GM21786 (cell line): ENCODE measurements around the gene WDR90.
"Not testable (repeated sequence)": the region's sequence is repeated elsewhere in the genome, so short reads cannot be mapped to it uniquely, and the experiment has no call there.

ENCODE experiments used
- ATAC-seq: cut with Tn5 transposase; IDR thresholded peaks from one replicate; pipeline ENCODE4 v1.9.1; 2021; ENCODE audit not compliant: unreplicated experiment

Gene WDR90

DNA sequence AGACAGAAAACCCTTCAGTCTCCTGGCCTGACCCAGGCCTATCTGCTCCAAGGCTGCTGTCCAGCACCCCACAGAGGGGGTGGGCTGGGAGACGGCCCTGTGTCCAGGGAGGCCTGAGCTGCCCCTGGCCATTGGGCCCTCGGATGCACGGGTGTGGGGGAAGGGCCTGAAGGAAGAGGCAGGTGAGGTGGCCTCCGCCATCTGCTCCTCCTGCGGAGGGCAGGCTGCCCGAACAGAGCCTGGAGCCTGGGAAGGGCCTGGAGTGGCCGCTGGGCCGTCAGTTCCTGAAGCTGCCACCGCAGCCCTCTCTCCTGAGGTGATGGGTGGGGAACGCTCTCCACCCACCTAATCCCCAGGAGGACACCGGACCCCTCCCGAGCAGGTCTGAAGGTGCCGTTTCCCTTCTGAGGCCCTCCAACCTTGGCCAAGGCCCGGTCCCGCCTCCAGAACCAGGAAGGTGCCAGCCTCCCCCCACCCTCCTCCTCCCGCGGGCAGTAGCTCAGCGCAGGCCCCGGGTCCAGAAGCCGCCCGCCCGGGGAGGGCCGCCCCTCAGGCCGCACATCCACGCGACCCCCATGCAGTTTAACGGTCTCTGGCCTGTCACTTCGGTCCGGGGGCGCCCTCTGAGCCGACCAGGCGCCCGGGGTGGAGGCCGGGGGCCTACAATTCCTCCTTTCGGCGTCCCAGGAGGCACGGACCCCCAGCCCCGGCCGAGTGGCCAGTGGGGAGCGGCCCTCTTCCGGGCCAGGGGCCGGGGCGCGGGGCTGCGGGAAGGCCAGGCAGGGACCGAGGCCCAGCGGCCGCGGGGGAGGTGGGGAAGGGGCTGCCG, 55.6 kb downstream of the WDR90 start:
- ATAC-seq: no peak

DNA sequence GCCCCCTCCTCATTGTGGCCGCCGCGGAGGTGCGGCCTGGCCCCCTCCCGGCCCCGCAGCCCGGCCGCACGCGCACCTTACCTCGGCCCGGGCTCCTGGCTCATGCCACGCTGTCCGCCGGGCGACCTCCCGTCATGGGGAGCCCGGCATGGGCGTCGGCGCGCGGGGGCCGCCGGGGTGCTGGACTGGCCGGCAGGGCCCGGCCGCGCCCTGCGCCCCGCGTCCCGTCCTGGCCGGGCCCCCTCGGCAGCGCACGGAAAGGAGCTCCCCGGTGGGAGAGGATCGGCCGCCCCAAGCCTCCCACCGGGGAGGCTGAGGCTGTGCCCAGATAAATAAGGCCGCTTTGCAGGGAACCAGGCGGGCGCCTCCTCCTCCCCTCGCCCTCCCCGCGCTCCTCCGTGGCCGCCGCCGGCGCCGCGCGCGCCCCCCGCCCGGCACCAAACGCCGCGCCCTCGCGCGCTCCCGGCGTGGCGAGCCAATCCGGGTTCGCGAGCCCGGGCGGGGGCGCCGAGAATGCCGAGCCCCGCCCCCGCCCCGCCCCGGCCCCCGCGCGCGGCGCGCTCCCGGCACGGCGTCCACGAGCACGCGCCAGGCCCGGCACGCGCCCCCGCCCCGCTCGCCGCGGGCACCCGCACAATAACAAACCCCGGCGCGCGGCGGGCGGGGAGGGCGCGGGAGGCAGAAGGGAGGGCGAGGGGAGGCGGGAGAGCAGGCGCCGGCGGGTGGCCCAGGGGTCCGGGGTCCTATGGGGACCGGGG, 56.4 kb downstream of the WDR90 start, which contains the start of gene FBXL16:
Gene FBXL16, minus strand, starts transcription at position 371 of the 758 bp plus-strand sequence. CDS start 8,396 bp downstream, outside the sequence.
- no peak for ATAC-seq

DNA sequence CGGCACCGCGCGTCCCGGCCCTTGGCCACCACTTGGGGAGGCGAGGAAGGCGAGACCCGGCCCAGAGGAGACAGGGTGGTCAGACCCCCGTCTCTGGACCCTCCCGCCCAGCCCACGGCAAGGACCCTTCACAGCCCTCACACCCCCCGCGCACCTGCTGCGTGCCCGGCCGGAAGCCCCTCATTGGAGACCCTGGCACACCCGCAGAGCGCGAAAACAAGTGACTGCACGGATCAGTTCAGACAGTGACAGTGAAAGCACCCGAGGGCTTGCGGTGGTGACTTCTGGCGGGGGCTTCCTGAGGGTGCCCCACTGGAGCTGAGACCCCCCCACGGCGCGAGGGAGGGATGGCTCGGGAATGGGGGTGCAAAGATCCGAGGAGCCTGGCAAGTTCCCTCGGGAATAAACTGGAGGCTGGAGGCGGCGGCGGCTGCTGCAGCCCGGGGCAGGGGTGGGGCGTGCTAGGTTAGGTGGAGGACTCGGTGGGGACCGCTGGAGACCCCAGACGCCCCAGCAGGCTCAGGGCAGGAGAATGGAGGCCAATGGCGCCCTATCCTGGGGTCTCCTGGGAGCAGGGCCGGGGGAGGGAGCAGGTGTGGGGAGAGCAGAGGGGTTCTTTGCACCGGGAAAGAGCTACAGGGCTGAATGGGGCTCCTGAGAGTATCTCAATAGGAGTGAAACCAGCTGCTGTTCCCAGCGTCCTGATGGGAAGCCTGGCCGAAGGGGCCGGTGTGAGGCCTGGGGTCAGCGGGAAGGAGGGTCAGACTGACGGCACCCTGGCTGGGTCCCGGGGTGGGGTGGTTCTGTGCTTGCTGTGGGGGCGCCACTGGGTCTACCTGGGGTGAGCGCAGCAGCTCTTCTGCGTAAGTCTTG, 57.3 kb downstream of the WDR90 start:
- ATAC-seq: no peak

DNA sequence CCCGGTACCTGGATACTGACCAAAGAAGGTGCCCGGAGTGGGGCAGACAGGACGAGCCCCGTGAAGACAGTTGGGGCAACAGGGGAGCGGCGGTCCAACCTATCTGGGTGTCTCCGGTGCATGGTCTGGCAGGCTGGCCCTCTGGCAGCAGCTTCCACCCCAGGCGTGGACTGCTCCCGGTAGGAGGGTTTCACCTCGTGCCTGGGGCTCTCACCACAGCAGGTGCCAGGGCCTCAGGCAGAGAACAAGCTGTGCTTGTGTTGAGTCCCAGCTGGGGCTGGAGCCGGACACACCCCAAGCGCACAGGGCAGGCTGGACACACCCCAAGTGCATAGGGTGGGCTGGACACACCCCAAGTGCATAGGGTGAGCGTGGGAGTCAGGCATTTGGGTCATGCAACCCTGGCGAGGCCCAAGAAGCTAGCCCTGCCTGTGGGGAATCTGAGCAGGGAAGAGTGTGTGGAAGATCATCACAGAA, 57.9 kb downstream of the WDR90 start:
- ATAC-seq: no peak

DNA sequence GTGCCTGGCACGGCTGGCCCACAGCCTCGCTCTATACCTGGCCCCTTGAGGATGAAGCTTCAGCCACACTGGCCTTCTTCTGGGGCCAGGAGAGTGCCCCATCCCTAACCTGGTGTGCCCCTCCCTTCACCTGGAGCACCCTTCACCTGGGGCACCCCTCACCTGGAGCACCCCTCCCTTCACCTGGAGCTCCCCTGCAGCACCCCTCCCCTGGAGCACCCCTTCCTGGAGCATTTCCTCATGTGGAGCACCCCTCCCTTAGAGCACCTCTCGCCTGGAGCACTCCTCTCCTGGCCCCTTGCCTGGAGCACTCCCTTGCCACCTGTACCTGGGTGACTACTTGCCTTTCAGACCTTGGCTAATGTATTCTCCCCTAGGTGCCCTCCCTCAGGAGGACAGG, 58.9 kb downstream of the WDR90 start:
- ATAC-seq: no peak

DNA sequence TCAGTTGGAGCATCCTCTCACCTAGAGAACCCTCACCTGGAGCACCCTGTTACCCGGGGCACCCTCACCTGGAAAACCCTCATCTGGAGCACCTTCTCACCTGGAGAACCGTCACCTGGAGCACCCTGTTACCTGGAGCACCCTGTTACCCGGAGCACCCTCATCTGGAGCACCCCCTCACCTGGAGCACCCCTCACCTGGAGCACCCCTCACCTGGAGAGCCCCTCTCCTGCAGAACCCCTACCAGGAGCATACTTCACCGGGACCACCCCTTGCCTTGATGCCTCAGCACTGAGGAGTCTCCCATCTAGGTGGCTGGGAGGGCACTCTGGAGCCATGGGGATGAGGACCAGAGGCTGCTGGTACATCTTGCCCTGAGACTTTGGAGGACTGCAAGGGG, 59.8 kb downstream of the WDR90 start:
- ATAC-seq: no peak

DNA sequence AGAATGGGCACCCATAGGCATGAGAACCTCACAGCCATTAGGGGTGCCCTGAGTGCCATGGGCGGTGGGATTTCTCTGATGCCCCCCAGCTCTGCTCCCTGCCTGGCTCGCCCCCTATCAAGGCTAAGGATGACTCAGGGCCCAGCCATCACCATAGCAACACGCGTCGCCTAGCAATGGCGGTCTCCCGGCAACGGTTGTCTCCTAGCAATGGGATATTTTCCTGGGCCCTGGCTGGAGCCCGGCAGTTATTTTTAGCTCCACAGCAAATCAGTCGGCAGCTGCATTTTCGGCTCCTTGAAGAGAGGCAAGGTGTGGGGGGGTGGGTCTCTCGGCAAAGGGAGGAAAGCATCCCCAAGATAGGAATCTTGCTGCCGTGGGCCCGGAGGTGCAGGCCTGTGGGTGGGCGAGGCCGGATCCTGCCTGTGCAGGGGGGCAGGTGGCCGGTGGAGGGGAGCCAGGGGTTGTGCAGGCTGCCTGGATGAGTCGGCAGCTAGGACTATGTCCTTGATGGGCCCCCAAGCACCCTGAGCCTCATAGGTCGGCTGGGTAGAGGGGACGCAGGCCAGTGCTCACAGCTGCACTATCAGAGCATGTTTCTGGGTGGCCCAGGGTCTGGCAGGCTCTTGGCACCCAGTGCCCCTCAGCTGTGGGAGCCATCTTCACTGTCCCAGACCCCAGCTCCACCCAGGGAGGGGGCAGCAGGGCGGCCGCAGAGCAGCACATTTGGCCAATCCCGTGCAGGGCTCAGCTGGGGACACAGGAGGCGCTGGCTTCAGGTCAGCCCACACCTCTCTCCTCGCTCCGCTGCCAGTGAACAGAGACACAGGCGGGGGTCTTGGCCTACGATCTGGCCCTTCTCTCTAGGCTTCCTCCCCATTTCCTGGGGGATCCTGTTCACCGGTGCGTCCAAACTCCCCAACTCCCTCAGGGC, 60.7 kb downstream of the WDR90 start:
- no peak for ATAC-seq

DNA sequence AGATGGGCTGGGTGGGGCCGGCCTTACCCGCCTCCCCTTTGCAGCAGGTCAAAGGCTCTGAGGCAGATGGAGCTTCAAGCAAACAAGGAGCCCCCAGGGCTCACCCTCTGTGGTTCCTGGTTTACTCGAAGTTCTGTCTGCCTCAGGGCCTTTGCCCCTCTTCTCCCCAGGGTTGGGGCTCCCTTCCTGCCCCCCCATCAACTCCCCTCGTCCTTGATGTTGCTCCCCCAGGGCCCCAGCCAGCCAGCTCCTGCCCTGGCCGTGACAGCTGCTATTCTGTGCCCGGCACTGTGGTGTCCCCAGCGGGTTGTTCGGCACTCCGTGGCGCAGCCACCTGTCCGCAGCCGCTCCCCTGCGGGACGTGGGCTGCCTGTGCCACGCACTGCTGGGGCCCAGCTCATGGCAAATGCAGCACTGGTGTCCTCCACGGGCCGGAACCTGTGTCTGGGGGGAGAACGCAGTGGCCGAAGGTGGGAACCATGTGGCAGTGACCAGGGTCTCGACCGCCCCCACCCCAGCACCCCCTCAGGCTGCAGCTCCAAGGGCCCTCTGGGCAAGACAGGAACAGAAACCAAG, 61.4 kb downstream of the WDR90 start:
- ATAC-seq: no peak

DNA sequence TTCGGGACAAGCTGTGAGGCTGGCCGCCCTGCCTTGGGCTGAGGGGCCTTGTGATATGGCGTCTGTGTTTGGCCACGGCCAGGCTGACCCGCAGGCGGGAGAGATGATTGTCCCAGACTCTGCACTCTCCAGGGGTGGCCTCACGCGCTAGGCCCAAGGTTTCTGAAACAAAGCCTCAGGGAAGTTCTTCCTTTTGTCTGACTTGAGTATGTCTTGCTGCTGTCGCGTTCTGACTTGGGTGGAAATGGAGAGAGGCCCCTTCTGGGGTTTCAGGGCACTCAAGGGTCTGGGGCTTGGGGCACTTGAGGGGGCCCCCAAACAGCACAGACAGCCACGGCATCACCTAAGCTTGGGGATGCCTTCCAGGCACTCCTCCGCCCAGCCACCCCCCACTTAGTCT, 61.9 kb downstream of the WDR90 start:
- no peak for ATAC-seq

DNA sequence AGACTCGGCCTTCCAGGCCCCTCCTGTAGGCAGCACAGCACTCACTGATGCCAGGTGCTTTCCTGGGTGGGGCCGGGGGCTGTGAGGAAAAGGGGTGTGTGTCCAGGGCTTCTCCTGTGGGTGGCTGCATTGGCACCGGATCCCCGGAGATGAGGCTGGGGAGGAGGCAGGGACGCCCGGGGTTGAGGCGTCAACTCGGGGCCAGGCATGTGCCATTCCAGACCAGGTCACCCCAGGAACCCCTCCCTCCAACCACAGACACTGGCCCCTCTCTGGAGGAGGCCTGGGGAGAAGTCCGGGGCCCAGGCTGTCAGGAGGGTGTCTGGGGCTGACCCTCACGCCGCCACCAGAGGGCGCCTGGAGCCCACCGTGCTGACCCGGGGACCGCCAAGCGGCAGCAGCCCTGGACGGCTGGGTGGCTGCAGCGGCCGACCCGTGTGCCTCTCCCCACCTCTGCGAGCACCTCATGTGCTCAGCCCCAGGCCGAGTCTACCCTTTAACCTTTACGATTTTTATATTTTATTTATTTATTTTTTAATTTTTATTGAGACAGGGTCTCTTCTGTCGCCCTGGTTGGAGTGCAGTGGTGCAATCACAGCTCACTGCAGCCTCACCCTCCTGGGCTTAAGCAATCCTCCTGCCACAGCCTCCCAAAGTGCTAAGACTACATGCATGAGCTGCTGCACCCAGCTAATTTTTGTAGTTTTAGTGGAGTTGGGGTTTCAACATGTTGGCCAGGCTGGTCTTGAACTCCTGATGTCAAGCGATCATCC, 62.6 kb downstream of the WDR90 start:
- no peak for ATAC-seq

DNA sequence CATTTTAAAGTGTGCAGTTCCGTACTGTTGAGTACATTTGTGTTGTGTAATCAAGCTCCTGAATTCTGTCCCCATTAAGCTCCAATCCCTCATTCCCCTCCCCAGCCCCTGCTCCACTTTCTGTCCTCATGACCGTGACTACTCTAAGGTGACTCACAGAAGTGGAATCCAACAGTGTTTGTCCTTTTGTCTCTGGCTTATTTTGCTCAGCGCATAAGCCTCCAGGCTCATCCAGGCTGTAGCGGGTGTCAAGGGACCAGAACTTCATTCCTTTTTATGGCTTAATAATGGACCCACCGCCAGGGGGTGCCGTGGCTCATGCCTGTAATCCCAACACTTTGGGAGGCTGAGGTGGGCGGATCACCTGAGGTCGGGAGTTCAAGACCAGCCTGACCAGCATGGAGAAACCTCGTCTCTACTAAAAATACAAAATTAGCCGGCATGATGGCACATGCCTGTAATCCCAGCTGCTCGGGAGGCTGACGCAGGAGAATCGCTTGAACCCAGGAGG, 63.6 kb downstream of the WDR90 start:
- not testable (repeated sequence) for ATAC-seq

DNA sequence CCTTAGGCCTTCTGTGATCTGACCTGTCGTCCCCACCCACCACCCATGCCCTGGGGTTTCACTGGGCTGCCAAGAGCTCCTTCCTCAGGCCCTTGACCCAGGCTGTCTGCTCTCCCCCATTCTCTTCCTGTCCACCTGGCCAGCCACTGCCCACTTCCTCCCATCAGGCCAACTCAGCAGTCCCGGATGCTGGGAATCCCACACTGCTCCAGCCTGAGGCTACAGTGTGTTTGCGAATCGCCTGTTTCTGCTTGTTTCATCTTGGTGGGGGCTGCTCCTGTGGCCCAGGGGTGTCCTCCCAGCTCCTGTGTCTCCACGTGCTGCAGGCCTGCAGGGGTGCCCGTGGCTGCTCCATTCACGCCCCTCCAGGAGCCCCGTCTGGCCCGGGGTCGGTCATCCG, 64.9 kb downstream of the WDR90 start:
- ATAC-seq: no peak

DNA sequence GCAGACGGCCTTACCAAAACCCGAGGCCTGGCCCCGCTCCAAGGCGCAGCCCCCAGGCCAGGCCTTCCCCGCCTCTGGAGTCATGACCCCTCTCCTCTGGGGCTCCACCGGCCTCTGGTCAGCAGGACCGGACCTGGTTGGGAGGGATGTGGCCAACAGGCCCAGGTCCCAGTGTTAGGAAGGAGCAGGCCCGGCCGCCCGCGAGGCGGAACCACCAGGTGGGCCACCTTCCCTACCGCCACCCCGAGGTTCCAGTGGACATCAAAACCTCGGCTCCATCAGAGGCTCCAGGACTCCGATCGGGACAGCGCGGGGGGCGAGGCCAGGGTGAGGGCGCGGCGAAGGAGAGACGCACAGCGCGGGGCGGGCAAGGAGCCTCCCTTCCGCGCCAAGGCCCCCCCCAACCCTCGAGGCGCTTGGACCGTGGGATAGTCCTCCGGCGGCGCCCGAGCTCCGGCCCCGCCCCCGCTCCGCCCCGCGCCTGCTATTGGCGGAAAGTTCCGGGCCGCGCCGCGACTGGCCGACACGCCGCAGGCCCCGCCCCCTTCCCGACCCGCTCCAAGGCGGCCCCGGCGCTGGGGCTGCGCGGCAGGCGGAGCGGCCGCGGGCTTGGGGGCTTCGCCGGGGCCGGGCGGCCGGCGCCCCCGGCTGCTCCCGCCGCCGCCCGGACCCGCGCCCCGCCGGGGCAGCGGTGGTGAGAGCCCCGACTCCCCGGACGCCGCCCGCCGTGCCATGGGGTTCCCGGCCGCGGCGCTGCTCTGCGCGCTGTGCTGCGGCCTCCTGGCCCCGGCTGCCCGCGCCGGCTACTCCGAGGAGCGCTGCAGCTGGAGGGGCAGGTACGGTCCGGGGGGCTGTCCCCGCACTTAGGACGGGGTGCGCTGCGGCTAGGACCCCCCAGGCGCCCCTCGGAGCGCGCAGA, 65.7 kb downstream of the WDR90 start, which contains the start of gene METRN:
Gene METRN, plus strand, starts transcription at position 561 of the 919 bp plus-strand sequence. Its CDS starts 172 bp downstream, at position 733.
- ATAC-seq: peak; percentile 67

DNA sequence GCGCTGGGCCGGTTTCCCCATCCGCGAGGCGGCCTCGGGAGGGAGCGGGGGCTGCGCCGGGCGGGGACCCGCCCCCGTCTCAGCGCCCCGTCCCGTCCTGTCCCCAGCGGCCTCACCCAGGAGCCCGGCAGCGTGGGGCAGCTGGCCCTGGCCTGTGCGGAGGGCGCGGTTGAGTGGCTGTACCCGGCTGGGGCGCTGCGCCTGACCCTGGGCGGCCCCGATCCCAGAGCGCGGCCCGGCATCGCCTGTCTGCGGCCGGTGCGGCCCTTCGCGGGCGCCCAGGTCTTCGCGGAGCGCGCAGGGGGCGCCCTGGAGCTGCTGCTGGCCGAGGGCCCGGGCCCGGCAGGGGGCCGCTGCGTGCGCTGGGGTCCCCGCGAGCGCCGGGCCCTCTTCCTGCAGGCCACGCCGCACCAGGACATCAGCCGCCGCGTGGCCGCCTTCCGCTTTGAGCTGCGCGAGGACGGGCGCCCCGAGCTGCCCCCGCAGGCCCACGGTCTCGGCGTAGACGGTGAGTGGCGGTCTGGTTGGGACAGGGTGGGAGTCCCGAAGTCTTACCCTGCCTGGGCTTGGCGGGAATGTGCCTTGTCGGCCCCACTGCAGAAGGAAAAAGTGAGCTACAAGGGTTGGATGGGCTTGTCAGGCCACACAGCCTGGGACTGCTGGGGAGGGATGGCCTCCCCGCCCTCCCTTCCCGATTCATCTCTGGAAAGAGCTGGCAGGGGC, 66.5 kb downstream of the WDR90 start:
- ATAC-seq: no peak

DNA sequence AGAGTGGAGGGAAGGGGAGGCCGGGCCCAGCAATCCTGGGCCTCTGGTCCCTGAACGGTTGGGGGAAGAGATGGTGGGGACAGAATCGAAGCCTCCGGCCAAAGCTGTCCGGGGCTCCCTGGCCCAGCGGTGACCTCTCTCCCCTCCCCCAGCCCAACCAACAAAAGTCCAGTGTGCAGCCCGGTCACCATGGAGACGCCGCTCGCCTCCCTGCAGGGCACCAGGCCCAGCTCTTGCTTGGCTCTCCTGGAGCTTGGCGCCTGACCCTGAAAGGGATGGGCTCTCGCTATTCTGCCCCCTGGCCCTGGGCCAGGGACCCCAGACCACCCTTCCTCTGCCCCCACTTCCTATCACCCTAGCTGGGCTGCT, 67.0 kb downstream of the WDR90 start:
- ATAC-seq: no peak

DNA sequence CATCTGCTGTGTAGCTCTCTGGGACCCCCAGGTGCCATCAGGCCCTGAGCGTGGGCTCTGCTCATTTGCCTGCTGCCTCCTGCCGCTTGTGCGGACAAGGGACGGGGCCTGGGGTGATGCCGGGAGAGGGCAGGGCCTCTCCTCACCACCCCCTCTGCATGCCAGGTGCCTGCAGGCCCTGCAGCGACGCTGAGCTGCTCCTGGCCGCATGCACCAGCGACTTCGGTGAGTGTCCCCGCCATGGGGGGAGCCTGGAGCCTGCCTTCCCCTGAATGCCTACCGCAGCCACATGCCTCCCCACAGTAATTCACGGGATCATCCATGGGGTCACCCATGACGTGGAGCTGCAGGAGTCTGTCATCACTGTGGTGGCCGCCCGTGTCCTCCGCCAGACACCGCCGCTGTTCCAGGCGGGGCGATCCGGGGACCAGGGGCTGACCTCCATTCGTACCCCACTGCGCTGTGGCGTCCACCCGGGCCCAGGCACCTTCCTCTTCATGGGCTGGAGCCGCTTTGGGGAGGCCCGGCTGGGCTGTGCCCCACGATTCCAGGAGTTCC, 67.7 kb downstream of the WDR90 start:
- no peak for ATAC-seq
